DND-41 (cell line): ENCODE measurements around the gene OCIAD2.
"Not testable (repeated sequence)": the region's sequence is repeated elsewhere in the genome, so short reads cannot be mapped to it uniquely, and the experiment has no call there.

Source experiments
- ATAC-seq: fragments of 200-7000 bp; cut with Tn5 transposase; 3 replicates; pipeline ENCODE4 v1.9.1; 2021; ENCODE audit warnings: low read depth; ENCODE audit not compliant: insufficient read depth
- DNase-seq: peaks from one replicate; pipeline ENCODE4 v3.0.0-alpha.2; 2020
- H2AFZ ChIP-seq: 2 replicates; pipeline ENCODE4 v1.6.0; 2012; ENCODE audit warnings: low read depth, low read length
- H3K27ac ChIP-seq: 2 replicates; pipeline ENCODE4 v1.5.1; 2012; ENCODE audit warnings: low read length, inconsistent platforms
- H3K27me3 ChIP-seq: fragments of 200-600 bp; sonication (generic); 2 replicates; pipeline ENCODE4 v1.6.0; 2012; ENCODE audit warnings: low read length, mild to moderate bottlenecking, inconsistent platforms; ENCODE audit not compliant: insufficient read depth, poor library complexity
- H3K36me3 ChIP-seq: 2 replicates; pipeline ENCODE4 v1.5.1; 2012; ENCODE audit warnings: low read length, inconsistent platforms; ENCODE audit not compliant: insufficient read depth
- H3K4me1 ChIP-seq: 2 replicates; pipeline ENCODE4 v1.5.1; 2012; ENCODE audit warnings: mild to moderate bottlenecking, low read length; ENCODE audit not compliant: insufficient read depth
- H3K4me2 ChIP-seq: 2 replicates; pipeline ENCODE4 v1.6.0; 2012; ENCODE audit warnings: mild to moderate bottlenecking, moderate library complexity, low read length, inconsistent platforms; ENCODE audit not compliant: insufficient read depth
- H3K4me3 ChIP-seq, 2 experiments: fragments of 200-600 bp in 1 of 2; shearing (Covaris generic) in 1 of 2; 2 replicates each; pipeline ENCODE4 v1.5.1; 2012 to 2016; ENCODE audit warnings: inconsistent platforms in 2 of 2, low read length in 2 of 2, mild to moderate bottlenecking in 2 of 2, low read depth in 1 of 2, moderate library complexity in 1 of 2
- H3K79me2 ChIP-seq: 2 replicates; pipeline ENCODE4 v1.6.0; 2012; ENCODE audit warnings: low read length, inconsistent platforms; ENCODE audit not compliant: insufficient read depth
- H3K9ac ChIP-seq: 2 replicates; pipeline ENCODE4 v1.6.0; 2012; ENCODE audit warnings: low read depth, mild to moderate bottlenecking, inconsistent platforms, low read length, moderate library complexity
- H3K9me3 ChIP-seq: 2 replicates; pipeline ENCODE4 v1.5.1; 2012; ENCODE audit warnings: low read length, moderate library complexity, mild to moderate bottlenecking, inconsistent platforms; ENCODE audit not compliant: insufficient read depth, severe bottlenecking
- H4K20me1 ChIP-seq: 2 replicates; pipeline ENCODE4 v1.6.0; 2012; ENCODE audit warnings: low read length; ENCODE audit not compliant: insufficient read depth
- CTCF ChIP-seq: IDR thresholded peaks from 2 replicates; pipeline ENCODE4 v1.5.1; 2012; ENCODE audit warnings: borderline replicate concordance, low read length, moderate library complexity, mild to moderate bottlenecking; ENCODE audit not compliant: poor library complexity, severe bottlenecking; ENCODE audit errors: extremely low read depth
- EZH2 ChIP-seq: IDR thresholded peaks from 3 replicates; pipeline ENCODE4 v1.6.1; 2012; ENCODE audit warnings: borderline replicate concordance, low read depth, mild to moderate bottlenecking, moderate library complexity, low read length, inconsistent platforms; ENCODE audit not compliant: severe bottlenecking

Gene OCIAD2

GRCh38 chr4:48854395-48854683, 52.2 kb downstream of the OCIAD2 start:
- H3K9me3 ChIP-seq: no peaks in the 10 kb centered on the region
- no peak overlapping the region for H2AFZ ChIP-seq
- TF ChIP-seq EZH2 (no peak), CTCF (no peak)
- no peak overlapping the region for H3K27ac ChIP-seq
- DNase-seq (no peak), ATAC-seq (no peak)
- H3K4me3 ChIP-seq: no peak overlapping the region
- peaks cover 3% of the 10 kb centered on the region; the same call in 1 of the 2 replicates for H3K79me2 ChIP-seq
- peaks cover 90% of the 10 kb centered on the region for H3K36me3 ChIP-seq
- no peak overlapping the region for H3K9ac ChIP-seq
- no peaks in the 10 kb centered on the region for H3K4me1 ChIP-seq
- H4K20me1 ChIP-seq: no peaks in the 10 kb centered on the region
- H3K4me2 ChIP-seq: no peak overlapping the region
- no peaks in the 10 kb centered on the region for H3K27me3 ChIP-seq

DNA sequence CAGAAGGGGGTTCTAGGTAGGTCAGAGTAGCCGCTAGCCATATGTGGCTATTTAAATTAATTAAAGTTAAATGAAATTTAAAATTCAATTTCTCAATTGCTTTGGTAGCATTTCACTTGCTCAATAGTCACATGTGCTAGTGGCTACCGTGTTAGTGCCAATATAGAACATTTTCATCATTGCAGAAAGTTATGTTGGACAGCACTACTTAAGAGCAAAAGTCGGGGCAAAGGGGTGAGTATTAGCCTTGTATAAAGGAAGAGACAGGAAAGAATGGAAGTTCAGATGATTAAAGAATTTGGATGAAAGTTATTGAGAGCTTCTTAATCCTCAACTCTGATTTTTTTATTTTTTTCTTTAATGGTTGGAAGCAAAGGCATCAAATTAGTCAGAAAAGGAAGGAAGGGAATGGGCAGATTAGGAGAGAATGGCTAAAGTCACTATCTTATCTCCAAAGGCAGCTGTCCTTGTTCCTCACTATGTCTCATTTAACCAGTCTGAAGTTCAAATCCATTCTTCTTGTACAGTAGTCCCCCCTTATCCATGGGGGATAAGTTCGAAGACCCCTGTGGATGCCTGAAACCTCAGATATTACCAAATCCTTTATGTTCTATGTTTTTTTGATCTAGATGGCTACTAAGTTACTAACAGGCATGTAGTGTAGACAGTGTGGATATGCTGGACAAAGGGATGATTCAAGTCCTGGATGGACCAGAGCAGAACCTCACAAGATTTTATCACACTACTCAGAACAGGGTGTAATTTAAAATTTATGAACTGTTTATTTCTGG, 52.8 kb downstream of the OCIAD2 start:
- no peaks in the 10 kb centered on the region for H3K27me3 ChIP-seq
- no peaks in the 10 kb centered on the region for H3K4me1 ChIP-seq
- H3K79me2 ChIP-seq: peaks cover 5% of the 10 kb centered on the region; the same call in 1 of the 2 replicates
- H3K4me2 ChIP-seq: no peak overlapping the region
- no peak overlapping the region for H3K9ac ChIP-seq
- no peak overlapping the region for H3K4me3 ChIP-seq
- DNase-seq (no peak), ATAC-seq (no peak)
- H3K36me3 ChIP-seq: peaks cover 89% of the 10 kb centered on the region
- H4K20me1 ChIP-seq: no peaks in the 10 kb centered on the region; the same call in 1 of the 2 replicates
- no peaks in the 10 kb centered on the region for H3K9me3 ChIP-seq
- no peak overlapping the region for H3K27ac ChIP-seq
- H2AFZ ChIP-seq: no peak overlapping the region
- TF ChIP-seq CTCF: no peak

DNA sequence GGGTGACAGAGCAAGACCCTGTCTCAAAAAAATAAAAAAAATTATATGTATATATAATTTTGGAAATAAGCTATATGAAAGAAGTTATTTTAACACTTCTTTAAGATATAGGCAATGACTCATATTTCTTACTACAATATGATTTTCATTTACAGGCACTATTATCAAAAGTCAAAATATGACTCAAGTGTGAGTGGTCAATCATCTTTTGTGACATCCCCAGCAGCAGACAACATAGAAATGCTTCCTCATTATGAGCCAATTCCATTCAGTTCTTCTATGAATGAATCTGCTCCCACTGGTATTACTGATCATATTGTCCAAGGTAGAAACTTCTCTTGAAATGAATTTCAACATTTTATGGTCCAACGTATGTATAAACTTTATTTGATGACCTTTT, 54.9 kb downstream of the OCIAD2 start:
- Histone ChIP-seq H3K9me3 (no peaks in the 10 kb centered on the region), H3K27ac (no peak overlapping the region; the same call in 1 of the 2 replicates), H3K4me1 (no peaks in the 10 kb centered on the region), H4K20me1 (no peaks in the 10 kb centered on the region; the same call in 1 of the 2 replicates), H3K36me3 (peaks cover 88% of the 10 kb centered on the region), H3K4me2 (no peak overlapping the region), H3K79me2 (peaks cover 11% of the 10 kb centered on the region), H2AFZ (no peak overlapping the region), H3K9ac (no peak overlapping the region), H3K4me3 (no peak overlapping the region), H3K27me3 (no peaks in the 10 kb centered on the region)
- DNase-seq: no peak
- no peak for ATAC-seq
- TF ChIP-seq CTCF (no peak), EZH2 (no peak)

DNA sequence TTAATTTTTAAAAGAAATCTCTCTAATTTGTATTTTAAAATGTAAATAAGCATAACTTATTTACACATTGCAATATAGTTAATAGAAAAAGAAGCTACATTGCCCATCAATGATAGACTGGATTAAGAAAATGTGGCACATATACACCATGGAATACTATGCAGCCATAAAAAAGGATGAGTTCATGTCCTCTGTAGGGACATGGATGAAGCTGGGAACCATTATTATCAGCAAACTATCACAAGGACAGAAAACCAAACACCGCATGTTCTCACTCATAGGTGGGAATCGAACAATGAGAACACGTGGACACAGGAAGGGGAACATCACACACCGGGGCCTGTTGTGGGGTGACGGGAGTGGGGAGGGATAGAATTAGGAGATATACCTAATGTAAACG, 57.8 kb downstream of the OCIAD2 start:
- ATAC-seq, H3K27me3 ChIP-seq, H3K4me3 ChIP-seq, DNase-seq, H4K20me1 ChIP-seq, H3K9ac ChIP-seq, H3K9me3 ChIP-seq, H2AFZ ChIP-seq, H3K27ac ChIP-seq, H3K4me1 ChIP-seq, H3K4me2 ChIP-seq: not testable (repeated sequence)
- Histone ChIP-seq H3K36me3 (peaks cover 91% of the 10 kb centered on the region), H3K79me2 (peaks cover 32% of the 10 kb centered on the region)
